ENCODE data around the gene ULBP2. TPM values are rescaled to one million over a fixed set of nuclear protein-coding genes. Genes with fewer than 3 reads are reported as not detected.
"Not testable (repeated sequence)": the region's sequence is repeated elsewhere in the genome, so short reads cannot be mapped to it uniquely, and the experiment has no call there.

Gene ULBP2
- total RNA-seq, 1 donor from 2014 or later, result 0.14 TPM

DNA sequence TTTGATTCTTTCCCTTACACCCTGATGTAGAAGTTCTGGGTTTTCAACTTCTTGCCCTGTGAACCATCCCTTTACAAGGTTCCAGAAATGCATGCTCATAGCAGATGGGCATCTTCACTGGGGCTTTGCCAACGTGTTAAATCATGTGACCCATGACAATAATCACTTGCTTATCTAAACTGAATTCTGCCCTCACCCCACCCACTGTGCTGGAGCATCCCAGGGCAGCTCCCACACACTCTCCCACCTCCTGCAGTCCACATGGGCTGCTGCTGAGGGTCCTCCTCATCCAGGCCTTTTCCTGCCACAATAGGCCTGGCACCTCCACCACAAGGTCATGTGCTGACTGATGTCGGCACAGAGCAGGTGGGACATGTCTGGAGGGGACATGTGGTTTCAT lies 26.2 kb downstream of the ULBP2 start:
- DNase-seq (ENCODE audit: low spot score), result not testable (repeated sequence)

DNA sequence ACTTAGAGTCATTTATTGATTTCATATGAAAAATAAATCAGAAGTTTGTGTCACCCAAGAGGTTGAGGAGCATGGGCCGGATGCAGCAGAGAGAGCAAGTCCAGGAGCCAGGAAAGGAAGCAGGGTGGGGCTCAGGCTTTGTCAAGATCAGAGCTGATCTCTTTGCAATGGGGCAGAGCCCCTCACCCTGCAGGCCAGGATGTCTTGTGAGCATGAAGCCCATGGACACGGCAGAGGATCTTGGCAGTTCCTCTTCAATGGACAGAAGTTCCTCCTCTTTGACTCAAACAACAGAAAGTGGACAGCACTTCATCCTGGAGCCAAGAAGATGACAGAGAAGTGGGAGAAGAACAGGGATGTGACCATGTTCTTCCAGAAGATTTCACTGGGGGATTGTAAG lies 27.1 kb downstream of the ULBP2 start:
- not testable (repeated sequence) for DNase-seq (ENCODE audit: low spot score)

DNA sequence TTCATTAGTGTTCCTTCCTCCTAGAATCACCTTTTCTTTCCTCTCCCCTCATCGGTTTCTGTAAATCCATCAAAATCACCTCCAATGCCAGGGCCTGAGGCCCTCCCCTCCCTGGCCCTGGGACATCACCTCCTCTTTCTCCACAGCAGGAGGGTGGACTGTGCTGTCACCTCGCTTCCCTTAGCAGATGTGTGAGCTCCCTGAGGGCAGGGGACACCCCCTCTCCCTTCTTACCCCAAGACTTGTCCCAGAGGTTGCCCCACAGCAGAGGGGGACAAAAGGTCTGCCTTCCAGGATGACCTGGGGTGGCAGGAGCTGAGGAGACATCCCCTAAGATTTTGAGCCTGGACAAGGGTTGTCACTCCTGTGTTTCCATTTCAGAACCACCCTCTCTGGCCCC lies 27.8 kb downstream of the ULBP2 start:
- no peak for DNase-seq (ENCODE audit: low spot score)

DNA sequence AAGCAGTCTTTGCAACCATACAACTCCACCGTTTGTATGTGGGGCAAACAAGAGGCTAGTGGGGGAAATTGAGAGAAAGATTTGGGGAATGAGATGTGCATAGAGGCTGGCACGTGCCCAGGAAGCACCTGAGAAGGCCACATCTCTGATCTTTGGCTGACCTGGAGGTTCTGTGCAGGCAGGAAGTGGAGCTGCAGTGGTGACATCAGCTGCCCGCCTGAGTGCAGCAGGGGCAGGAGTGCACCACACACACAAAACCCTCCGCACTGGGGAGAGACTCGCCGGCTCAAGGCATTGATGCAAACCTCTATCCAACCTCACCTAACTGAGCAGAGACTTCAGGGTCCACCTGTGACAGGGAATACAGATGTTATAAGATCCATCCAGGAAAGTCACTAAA lies 32.6 kb downstream of the ULBP2 start:
- not testable (repeated sequence) for DNase-seq (ENCODE audit: low spot score)

DNA sequence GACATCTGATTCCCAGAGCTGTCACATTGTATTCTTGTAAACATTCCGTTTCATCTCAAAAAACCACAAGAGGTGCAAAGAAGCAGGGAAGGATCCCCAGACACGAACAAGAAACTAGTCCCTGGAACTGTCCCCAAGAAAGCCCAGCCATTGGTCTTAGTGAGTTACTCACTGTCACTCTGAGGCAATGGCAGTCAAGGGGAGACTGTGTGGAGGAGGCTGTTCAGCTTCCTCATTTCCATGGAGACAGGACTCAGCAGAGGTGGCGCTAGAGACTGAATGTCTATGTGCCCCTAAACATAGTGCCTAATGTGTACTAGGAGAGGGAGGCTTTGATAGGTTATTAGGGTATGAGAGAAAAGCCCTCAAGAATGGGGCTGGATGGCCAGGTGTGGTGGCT lies 33.0 kb downstream of the ULBP2 start:
- DNase-seq (ENCODE audit: low spot score), result no peak

DNA sequence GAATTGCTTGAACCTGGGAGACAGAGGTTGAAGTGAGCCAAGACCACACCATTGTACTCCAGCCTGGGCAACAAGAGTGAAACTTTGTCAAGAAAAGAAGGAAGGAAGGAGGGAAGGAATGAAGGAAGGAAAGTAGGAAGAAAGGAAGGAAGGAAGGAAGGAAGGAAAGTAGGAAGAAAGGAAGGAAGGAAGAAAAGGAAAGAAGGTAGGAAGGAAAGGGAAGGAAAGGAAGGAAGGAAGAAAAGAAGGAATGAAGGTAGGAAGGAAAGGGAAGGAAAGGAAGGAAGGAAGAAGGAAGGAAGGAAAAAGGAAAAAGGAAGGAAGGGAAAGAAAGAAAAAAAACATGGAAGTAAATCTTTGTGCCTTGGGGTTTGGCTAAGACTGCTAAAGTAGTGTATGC lies 33.6 kb downstream of the ULBP2 start:
- no peak for DNase-seq (ENCODE audit: low spot score)

DNA sequence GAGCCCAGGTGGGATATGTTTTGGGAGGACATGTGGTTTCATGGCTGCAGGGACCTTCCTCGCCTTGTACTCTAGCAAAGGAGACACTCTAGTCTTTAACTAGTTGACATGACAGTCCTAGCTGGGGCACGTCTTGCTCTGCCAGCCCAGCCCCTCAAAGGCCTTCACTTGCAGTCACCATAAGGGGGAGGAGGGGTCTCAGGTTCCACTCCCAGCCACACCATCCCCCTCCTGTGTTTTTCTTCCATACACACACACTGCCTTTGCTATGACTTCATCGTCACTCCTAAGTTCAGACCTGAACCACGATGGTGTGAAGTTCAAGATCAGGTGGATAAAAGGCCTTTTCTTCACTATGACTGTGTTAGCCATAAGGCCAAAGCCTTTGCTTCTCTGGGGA lies 35.4 kb downstream of the ULBP2 start:
- DNase-seq (ENCODE audit: low spot score), result no peak

DNA sequence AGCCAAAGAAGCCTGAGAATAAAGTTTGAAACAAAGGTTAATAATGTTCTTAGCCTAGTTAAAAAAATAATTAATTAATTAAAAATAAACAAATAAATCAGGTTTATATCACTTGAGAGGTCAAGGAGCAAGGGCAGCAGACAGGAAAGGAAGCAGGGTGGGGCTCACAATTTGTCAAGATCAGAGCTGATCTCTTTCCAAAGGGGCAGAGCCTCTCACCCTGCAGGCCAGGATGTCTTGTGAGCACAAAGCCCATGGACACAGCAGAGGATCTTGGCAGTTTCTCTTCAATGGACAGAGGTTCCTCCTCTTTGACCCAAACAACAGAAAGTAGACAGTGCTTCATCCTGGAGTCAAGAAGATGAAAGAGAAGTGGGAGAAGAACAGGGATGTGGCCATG lies 36.8 kb downstream of the ULBP2 start:
- no peak for DNase-seq (ENCODE audit: low spot score)

DNA sequence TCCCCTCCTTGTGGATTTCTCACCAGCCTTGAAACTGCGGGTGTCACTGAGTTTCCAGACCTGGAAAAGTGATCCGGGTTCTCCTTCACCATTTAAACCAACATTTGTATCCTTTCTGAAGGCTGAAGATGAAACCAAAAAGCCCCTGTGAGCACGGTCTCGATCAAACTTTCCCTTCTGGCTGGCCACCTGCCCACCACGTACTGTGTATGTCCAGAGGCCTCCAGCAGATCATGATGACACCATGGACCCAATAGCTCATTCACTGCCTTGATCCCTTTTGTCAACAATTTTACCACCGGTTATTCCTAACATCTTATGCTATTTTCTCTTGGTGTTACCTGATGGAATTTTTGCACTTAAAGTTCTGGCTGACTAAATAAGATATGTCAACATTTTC lies 37.5 kb downstream of the ULBP2 start:
- DNase-seq (ENCODE audit: low spot score), result no peak

DNA sequence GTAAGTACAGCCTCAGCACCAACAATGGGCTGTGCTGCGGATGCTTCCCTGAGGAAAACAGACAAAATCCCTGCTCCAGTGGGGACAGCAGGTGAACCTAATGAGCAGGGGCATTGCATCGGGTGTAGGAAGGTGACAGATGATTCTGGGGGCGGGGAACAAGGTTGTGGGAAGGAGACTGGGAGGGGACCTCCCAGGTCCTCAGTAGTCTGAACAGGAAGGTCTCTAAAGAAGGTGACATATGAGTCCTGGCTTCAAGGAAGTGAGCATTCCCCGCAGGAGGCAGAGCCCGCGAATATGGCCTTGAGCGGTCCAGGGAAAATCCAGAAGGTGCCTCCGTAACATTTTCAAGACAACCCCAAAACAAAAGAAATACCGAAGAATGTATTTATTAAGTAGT lies 41.3 kb downstream of the ULBP2 start:
- no peak for DNase-seq (ENCODE audit: low spot score)

DNA sequence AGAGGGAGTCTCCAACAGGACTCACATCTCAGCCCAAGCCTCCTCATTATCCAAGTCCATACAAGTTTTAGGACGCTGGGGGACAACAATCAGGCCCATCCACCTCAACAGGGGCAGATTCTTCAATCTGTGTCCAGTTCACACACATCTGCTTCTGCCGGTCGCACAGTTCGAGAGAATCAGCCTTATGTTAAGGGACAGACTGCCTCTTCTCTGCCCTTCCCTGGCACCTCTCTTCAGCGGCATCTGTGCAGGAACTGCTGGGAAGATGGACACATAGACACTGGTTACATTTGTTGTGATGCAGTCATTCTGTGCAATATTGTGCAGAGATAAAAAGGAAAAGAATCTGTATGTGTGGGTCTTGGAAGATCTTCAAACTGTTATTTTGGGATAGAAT lies 43.0 kb downstream of the ULBP2 start:
- DNase-seq (ENCODE audit: low spot score), result no peak

DNA sequence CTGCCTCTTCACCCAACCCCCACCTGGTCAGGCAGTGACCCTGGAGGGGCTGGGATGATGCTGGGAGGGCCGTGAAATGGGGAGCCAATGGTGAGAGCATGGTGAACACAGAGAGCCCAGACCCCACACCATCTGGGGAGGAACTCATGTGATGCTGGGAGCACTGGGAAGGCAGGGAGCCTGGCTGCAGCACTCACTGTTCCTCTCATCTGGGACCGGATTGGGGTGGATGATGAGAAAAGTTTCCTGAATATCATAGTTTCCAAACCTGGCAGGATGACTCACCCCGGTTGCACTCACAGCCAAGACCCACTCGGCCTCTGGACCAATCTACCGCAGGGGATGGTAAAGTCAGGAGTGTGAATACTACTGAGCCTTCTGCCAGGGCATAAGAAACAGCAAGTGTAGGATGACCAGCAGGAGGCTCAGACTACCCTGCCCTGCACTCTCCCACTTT lies 43.7 kb downstream of the ULBP2 start:
- DNase-seq (ENCODE audit: low spot score), result no peak

DNA sequence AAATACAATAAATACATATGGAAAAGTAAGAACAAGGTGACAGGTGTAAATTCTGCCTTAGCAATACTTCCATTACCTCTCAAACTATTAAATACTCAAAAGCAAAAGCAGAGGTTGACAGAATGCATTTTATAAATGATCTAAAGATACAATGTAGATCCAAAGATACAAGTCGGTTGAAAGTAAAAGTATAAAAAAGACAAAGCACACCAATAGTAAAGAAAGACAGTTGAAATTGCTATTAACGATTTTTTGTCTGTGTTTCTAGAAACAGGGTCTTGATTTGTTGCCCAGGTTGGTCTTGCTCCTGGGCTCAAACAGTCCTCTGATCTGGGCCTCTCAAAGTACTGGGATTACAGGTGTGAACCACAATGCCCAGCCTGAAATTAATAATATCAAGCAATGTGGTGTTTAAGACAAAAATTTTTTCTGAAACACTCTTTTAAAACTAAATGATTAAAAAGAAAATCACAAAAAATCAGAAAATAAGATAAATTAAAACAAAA lies 45.8 kb downstream of the ULBP2 start:
- DNase-seq (ENCODE audit: low spot score), result no peak

DNA sequence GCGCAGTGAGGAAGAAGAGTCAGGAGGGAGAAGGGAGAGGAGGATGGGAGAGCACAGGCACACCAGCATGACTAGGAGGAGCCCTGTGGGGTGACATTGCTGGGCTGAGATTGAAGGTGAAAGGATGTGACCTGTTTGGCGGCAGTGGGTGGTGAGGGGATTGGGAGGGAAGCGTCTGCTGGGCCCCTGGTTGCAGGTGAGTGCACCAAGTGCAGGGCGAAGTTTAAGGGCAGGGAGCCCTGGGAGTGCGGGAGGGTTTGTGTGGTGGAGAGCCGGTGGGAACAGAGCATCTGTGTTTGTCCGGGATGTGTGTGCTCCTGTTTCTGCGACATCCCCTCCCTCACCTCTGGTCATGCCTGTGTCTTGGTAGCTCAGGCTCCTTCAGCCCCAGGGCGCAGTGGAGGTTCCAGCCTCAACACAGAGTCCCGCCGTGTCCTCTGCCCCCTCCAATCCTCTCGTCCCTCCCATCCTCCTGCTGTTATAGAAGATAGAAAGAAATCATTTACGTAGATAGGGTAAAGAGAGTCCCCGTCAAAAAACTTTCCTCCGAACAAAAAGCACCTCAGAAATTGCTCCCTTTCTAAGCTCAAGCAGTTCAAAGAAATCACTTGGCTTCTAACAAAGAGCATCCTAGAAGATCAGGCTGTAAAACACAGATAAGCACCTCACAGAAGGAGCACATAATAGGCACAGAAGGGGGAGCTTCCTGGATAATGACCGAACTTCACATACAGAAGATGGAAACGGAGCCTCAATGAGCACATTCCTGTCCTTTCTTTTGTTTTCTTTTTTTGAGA lies 46.9 kb downstream of the ULBP2 start:
- DNase-seq (ENCODE audit: low spot score), result no peak

DNA sequence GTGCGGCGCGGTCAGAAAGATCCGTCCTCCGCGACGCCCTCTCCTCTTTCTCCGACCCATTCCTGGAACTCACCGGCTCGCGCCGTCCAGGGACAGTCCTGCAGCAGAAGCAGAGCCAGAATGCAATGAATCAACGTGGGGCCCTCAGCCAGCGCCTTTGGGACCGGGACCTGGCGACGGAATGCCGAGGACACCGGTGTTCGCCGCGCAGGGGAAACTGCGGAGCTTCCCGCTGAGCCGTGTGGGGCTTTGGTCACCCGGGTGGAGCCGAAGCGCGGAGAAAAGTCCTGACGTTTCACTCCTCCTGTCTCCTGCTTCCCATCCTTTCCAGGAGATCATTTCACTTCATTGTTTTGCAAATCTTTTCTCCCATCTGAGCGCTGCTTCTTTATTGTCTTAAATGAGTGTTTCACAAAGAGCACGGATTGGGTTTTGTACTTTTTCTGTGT lies 48.4 kb downstream of the ULBP2 start:
- DNase-seq (ENCODE audit: low spot score), result no peak

DNA sequence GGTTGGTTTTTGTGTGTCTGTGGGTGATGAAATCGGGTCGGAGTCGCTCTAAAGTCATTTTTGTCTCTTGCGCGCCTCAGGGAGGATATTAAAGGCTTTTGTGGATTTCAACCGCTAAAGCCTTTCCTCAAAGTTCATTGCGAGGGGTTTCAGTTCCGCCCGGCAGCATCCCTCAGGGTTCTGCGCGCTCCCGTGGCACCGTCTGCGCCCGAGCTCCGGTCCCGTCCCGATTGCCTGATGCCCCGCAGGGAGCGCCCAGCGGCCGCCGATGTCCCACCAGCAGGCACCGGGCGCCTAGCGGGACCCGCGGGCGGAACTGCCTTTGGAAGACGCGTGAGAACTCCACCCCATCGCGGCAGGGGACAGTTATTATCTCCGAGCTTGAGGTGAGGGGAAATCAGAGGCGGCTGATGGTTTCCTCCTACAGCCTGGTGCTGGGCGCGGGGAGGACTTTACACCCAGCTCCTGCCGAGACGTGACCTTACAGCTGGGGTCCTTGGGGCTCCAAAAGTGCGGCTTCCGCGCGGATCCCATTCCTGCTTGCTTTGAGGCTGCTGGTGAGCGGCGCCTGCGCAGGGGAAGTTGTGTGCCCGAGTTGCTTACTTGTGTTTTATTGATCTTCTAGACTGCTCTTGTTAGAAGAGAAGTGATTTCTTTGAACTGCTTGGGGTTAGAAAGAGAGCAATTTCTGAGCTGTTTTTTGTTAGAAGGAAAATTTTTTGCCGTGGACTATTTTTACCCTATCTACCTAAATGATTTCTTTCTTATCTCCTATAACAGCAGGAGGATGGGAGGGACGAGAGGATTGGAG lies 49.1 kb downstream of the ULBP2 start:
- DNase-seq (ENCODE audit: low spot score), result no peak

DNA sequence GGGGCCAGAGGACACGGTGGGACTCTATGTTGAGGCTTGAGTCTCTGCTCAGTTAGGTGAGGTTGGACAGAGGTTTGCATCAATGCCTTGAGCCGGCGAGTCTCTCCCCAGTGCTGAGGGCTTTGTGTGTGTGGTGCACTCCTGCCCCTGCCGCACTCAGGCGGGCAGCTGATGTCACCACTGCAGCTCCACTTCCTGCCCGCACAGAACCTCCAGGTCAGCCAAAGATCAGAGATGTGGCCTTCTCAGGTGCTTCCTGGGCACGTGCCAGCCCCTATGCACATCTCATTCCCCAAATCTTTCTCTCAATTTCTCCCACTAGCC lies 49.6 kb downstream of the ULBP2 start:
- not testable (repeated sequence) for DNase-seq (ENCODE audit: low spot score)

DNA sequence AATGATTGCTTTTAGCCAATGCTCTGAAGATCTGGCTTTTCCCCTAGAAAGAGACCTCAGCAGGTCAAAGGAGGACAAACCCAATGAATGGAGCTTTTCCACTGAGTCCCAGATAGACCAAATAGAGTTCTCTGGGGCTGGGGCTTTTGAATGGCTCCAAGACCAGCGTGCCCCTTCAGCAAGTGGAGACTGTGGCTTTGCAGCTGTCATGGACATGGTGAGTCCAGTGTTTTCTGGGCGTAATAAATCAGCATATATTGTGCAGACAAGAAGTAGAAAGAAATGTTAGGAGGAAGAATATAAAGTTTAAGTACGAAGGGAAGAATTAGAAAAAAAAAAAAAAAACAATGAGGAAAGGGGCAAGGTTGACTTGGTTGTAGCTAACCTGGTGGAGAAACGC lies 50.0 kb downstream of the ULBP2 start:
- DNase-seq (ENCODE audit: low spot score), result no peak

DNA sequence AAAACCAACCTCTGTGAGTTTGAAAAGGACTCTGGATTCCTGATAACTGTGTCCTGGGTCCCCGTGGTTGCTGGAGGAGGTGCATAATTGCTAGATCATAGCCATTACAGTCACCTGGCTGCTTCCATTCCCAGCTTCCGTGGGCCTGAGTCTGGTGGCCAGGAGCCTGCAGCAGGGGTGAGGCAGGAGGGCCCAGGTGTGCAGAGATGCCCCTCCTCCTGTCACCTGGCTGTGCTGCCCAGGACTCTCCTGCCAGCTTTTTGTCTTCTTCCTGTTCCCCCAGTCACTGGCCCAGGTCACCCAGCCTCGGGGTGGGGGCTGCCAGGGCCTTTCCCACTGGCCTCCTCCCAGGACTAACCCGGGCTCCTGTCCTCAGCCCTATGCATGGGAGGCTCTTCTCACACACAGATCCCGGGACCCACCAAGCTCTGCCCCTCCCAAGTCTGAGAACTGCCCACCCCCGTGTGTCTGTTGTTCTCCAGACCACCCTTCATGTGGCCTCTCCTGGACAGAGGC lies 53.5 kb downstream of the ULBP2 start:
- DNase-seq (ENCODE audit: low spot score), result no peak

DNA sequence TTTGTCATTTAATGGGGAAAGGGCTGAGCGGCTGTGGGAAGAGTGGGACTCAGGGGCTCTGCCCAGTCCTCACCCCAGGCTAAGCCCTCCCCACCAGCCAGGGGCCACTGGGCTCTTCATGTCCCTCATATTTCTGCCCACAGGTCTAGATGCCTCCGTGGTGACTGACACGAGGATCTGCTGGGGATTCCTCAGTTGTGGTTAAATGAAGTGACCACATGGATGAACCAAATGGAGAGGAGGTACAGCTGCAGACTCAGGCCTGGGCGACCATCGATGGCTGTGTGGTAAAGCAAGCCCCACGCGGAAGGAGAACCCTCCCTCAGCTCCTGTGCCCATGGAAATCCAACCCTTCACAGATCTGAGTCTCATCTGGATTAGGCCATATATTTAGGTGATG lies 54.2 kb downstream of the ULBP2 start:
- no peak for DNase-seq (ENCODE audit: low spot score)
